H9 (cell line): ENCODE results near the gene ULK2. TPM values are rescaled to one million over a fixed set of nuclear protein-coding genes. Genes with fewer than 3 reads are reported as not detected.
A peak's percentile ranks its signal among the peaks of the same experiment; 100 is the strongest.

ENCODE experiments used
- DNase-seq: peaks from one replicate; pipeline ENCODE4 v3.0.0-alpha.2; 2017
- H2AFZ ChIP-seq: one replicate; pipeline ENCODE4 v1.6.1; 2013; ENCODE audit warnings: mild to moderate bottlenecking, low read length, control low read depth, moderate library complexity
- H2AK5ac ChIP-seq: 2 replicates; pipeline ENCODE4 v1.6.1; 2013; ENCODE audit warnings: low read length, control low read depth, mixed read lengths; ENCODE audit not compliant: insufficient read length
- H2BK120ac ChIP-seq: one replicate; pipeline ENCODE4 v1.6.1; 2013; ENCODE audit warnings: low read depth, mild to moderate bottlenecking, low read length, control low read depth, inconsistent platforms; ENCODE audit not compliant: poor library complexity, severe bottlenecking
- H2BK12ac ChIP-seq: 2 replicates; pipeline ENCODE4 v1.6.1; 2013; ENCODE audit warnings: low read length, control low read depth, mixed read lengths, low read depth; ENCODE audit not compliant: insufficient read length
- H2BK15ac ChIP-seq: 2 replicates; pipeline ENCODE4 v1.6.1; 2013; ENCODE audit warnings: low read depth, low read length, control low read depth
- H2BK20ac ChIP-seq: one replicate; pipeline ENCODE4 v1.6.1; 2013; ENCODE audit warnings: low read depth, mild to moderate bottlenecking, low read length, control low read depth, inconsistent platforms; ENCODE audit not compliant: poor library complexity, severe bottlenecking
- H2BK5ac ChIP-seq: 2 replicates; pipeline ENCODE4 v1.6.1; 2013; ENCODE audit warnings: low read length, control low read depth, mixed read lengths; ENCODE audit not compliant: insufficient read length
- H3K14ac ChIP-seq: 2 replicates; pipeline ENCODE4 v1.6.1; 2013; ENCODE audit warnings: low read length, control low read depth; ENCODE audit not compliant: insufficient read depth
- H3K18ac ChIP-seq: 2 replicates; pipeline ENCODE4 v1.6.1; 2013; ENCODE audit warnings: low read depth, mild to moderate bottlenecking, mixed read lengths, low read length, control low read depth; ENCODE audit not compliant: insufficient read length
- H3K23ac ChIP-seq: 2 replicates; pipeline ENCODE4 v1.6.1; 2013; ENCODE audit warnings: low read length, control low read depth, mixed read lengths, low read depth; ENCODE audit not compliant: insufficient read length
- H3K23me2 ChIP-seq: 2 replicates; pipeline ENCODE4 v1.6.1; 2013; ENCODE audit warnings: low read depth, mild to moderate bottlenecking, mixed read lengths, low read length, control low read depth; ENCODE audit not compliant: insufficient read length, poor library complexity, severe bottlenecking
- H3K27ac ChIP-seq: 2 replicates; pipeline ENCODE4 v1.5.1; 2013; ENCODE audit warnings: low read length, control low read depth, mixed read lengths, low read depth; ENCODE audit not compliant: insufficient read length
- H3K27me3 ChIP-seq: 2 replicates; pipeline ENCODE4 v1.6.1; 2013; ENCODE audit warnings: low read length, control low read depth, inconsistent platforms; ENCODE audit not compliant: insufficient read depth
- H3K4ac ChIP-seq: 2 replicates; pipeline ENCODE4 v1.6.1; 2013; ENCODE audit warnings: low read depth, mild to moderate bottlenecking, control low read depth, inconsistent platforms, low read length, moderate library complexity
- H3K4me1 ChIP-seq: 2 replicates; pipeline ENCODE4 v1.6.1; 2013; ENCODE audit warnings: low read length, control low read depth, inconsistent platforms; ENCODE audit not compliant: insufficient read depth
- H3K4me2 ChIP-seq: 2 replicates; pipeline ENCODE4 v1.6.1; 2013; ENCODE audit warnings: low read length, control low read depth, mixed read lengths; ENCODE audit not compliant: insufficient read length, insufficient read depth
- H3K56ac ChIP-seq: 2 replicates; pipeline ENCODE4 v1.6.1; 2013; ENCODE audit warnings: low read depth, mild to moderate bottlenecking, mixed read lengths, low read length, control low read depth; ENCODE audit not compliant: insufficient read length
- H3K79me1 ChIP-seq: 2 replicates; pipeline ENCODE4 v1.6.1; 2013; ENCODE audit warnings: low read depth, mild to moderate bottlenecking, moderate library complexity, low read length, control low read depth, inconsistent platforms; ENCODE audit not compliant: insufficient read depth, poor library complexity, severe bottlenecking
- H3K79me2 ChIP-seq: 2 replicates; pipeline ENCODE4 v1.6.1; 2013; ENCODE audit warnings: low read length, control low read depth, inconsistent platforms; ENCODE audit not compliant: insufficient read depth
- H3K9ac ChIP-seq: 2 replicates; pipeline ENCODE4 v1.6.1; 2013; ENCODE audit warnings: low read length, control low read depth, mixed read lengths; ENCODE audit not compliant: insufficient read length; ENCODE audit errors: extremely low read depth
- H3K9me3 ChIP-seq: one replicate; pipeline ENCODE4 v1.6.1; 2013; ENCODE audit warnings: low read depth, low read length, inconsistent platforms; ENCODE audit not compliant: control insufficient read depth
- H3T11ph ChIP-seq: one replicate; pipeline ENCODE4 v1.6.1; 2013; ENCODE audit warnings: mild to moderate bottlenecking, low read length, control low read depth, inconsistent platforms
- H4K20me1 ChIP-seq: one replicate; pipeline ENCODE4 v1.6.1; 2013; ENCODE audit not compliant: control insufficient read depth, insufficient read length, insufficient read depth
- H4K5ac ChIP-seq: 2 replicates; pipeline ENCODE4 v1.6.1; 2013; ENCODE audit warnings: low read depth, mild to moderate bottlenecking, mixed read lengths, low read length, control low read depth; ENCODE audit not compliant: insufficient read length
- H4K8ac ChIP-seq: replicated peaks from 2 replicates; pipeline ENCODE4 v1.6.1; 2013; ENCODE audit warnings: low read length, control low read depth, mixed read lengths, low read depth; ENCODE audit not compliant: insufficient read length
- H4K91ac ChIP-seq: 2 replicates; pipeline ENCODE4 v1.6.1; 2013; ENCODE audit warnings: low read depth, mild to moderate bottlenecking, moderate library complexity, mixed read lengths, low read length, control low read depth; ENCODE audit not compliant: insufficient read length
- H3K27ac Mint-ChIP-seq, 3 experiments: 2 replicates in 2 of 3; 3 replicates in 1 of 3; pipeline ENCODE4 v1.8.0; 2020 to 2021; ENCODE audit warnings: mixed read lengths in 3 of 3, mild to moderate bottlenecking in 1 of 3, moderate library complexity in 1 of 3
- H3K27me3 Mint-ChIP-seq: 2 replicates; pipeline ENCODE4 v1.8.0; 2021; ENCODE audit warnings: low read depth, mild to moderate bottlenecking, moderate library complexity, mixed read lengths
- H3K36me3 Mint-ChIP-seq, 3 experiments: 2 replicates in 2 of 3; 3 replicates in 1 of 3; pipeline ENCODE4 v1.8.0; 2020 to 2021; ENCODE audit warnings: low read depth in 3 of 3, mixed read lengths in 3 of 3; ENCODE audit not compliant: insufficient read depth in 1 of 3
- H3K4me1 Mint-ChIP-seq, 2 experiments: 2 replicates each; pipeline ENCODE4 v1.8.0; 2020; ENCODE audit warnings: mixed read lengths in 2 of 2
- H3K4me3 Mint-ChIP-seq, 2 experiments: 2 replicates in 1 of 2; 3 replicates in 1 of 2; pipeline ENCODE4 v1.8.0; 2020 to 2021; ENCODE audit warnings: mild to moderate bottlenecking in 2 of 2, mixed read lengths in 2 of 2, moderate library complexity in 1 of 2
- H3K9me3 Mint-ChIP-seq, 2 experiments: 2 replicates in 1 of 2; 3 replicates in 1 of 2; pipeline ENCODE4 v1.8.0; 2020; ENCODE audit warnings: mild to moderate bottlenecking in 2 of 2, mixed read lengths in 2 of 2, moderate library complexity in 1 of 2
- CTCF ChIP-seq: fragments of 200-600 bp; sonication (generic); conservative IDR thresholded peaks from 3 replicates; pipeline ENCODE4 v1.8.0; 2021; ENCODE audit warnings: antibody characterized with exemption, mild to moderate bottlenecking
- WGBS: extraction: QIAGEN DNeasy Blood & Tissue Kit; methylation state at CpG from one replicate; pipeline ENCODE4 v1.1.7; 2013; ENCODE audit warnings: missing lambda C conversion rate, low lambda C conversion rate, mixed read lengths; ENCODE audit not compliant: insufficient read length; ENCODE audit errors: extremely low coverage; 5-methylcytosine and 5-hydroxymethylcytosine counted together
- total RNA-seq: library from RNA; stranded (reverse); gene quantifications from 2 replicates; pipeline ENCODE4 v1.2.1, GENCODE V29; 2021

ULK2 gene
- total RNA-seq, 1 experiment from 2014 or later, result 11.5 TPM

- no peak for DNase-seq
- Histone ChIP-seq H3K23ac (no peak overlapping the region), H3K4me1 (no peaks in the 10 kb centered on the region), H3K14ac (no peak overlapping the region; the same call in 1 of the 2 replicates), H2BK5ac (no peak overlapping the region), H3K56ac (no peak overlapping the region), H4K5ac (no peak overlapping the region), H3K9ac (no peak overlapping the region), H3K18ac (no peak overlapping the region), H4K8ac (no peak overlapping the region), H3K23me2 (no peaks in the 10 kb centered on the region), H2AK5ac (no peak overlapping the region), H2AFZ (no peak overlapping the region), H4K91ac (no peak overlapping the region), H2BK12ac (no peak overlapping the region), H3K4ac (no peak overlapping the region), H3K79me1 (no peaks in the 10 kb centered on the region), H3K27me3 (no peaks in the 10 kb centered on the region), H3K79me2 (no peaks in the 10 kb centered on the region), H4K20me1 (no peaks in the 10 kb centered on the region), H3K4me2 (no peak overlapping the region), H2BK15ac (no peak overlapping the region), H3T11ph (no peak overlapping the region), H2BK20ac (no peak overlapping the region), H3K9me3 (no peaks in the 10 kb centered on the region), H3K27ac (no peak overlapping the region), H2BK120ac (no peak overlapping the region)
- Mint-ChIP-seq H3K4me3 (no peak overlapping the region), H3K27ac (no peak overlapping the region; a peak in 3 of 7 replicates), H3K27me3 (peaks cover 3% of the 10 kb centered on the region), H3K9me3 (no peaks in the 10 kb centered on the region; a peak in 1 of 5 replicates), H3K4me1 (peaks cover 4 to 13% of the 10 kb centered on the region in 2 experiments), H3K36me3 (no peaks in the 10 kb centered on the region)
- WGBS, result no CpG with 5 or more reads among the region's 12 CpGs
- peak; percentile 59 for TF ChIP-seq CTCF
These were observed 113.9 kb downstream of the ULK2 start for GRCh38 chr17:19753661-19754463.
